GM18517 (cell line): Measurements from ENCODE around the gene PTGES2.

Experiments
- ATAC-seq: cut with Tn5 transposase; IDR thresholded peaks from one replicate; pipeline ENCODE4 v1.9.1; 2021; ENCODE audit warnings: mild to moderate bottlenecking, moderate library complexity; ENCODE audit not compliant: unreplicated experiment

The PTGES2 gene

GRCh38 chr9:128153947-128154695, 26.6 kb upstream of the PTGES2 start:
- ATAC-seq, result no peak

GRCh38 chr9:128153060-128153946, 25.8 kb upstream of the PTGES2 start:
- no peak for ATAC-seq

- ATAC-seq, result no peak
Observed at GRCh38 chr9:128152133-128153059, 24.9 kb upstream of the PTGES2 start.

- no peak for ATAC-seq
Observed at GRCh38 chr9:128151309-128152132, 24.0 kb upstream of the PTGES2 start.

- no peak for ATAC-seq
Observed at GRCh38 chr9:128150594-128151308, 23.2 kb upstream of the PTGES2 start.

- no peak for ATAC-seq
Observed at GRCh38 chr9:128149951-128150593, 22.5 kb upstream of the PTGES2 start.

GRCh38 chr9:128149001-128149701, 21.6 kb upstream of the PTGES2 start, which contains the start of gene LCN2:
LCN2 (plus strand) TSS chr9:128149453; CDS start chr9:128149526, 73 bp downstream.
- no peak for ATAC-seq

GRCh38 chr9:128148509-128149000, 21.0 kb upstream of the PTGES2 start:
- ATAC-seq, result no peak

GRCh38 chr9:128146591-128147120, 19.1 kb upstream of the PTGES2 start:
- ATAC-seq, result no peak

- no peak for ATAC-seq
Observed at GRCh38 chr9:128145951-128146351, 18.4 kb upstream of the PTGES2 start.

- no peak for ATAC-seq
Observed at GRCh38 chr9:128145536-128145935, 18.0 kb upstream of the PTGES2 start.

- no peak for ATAC-seq
Observed at GRCh38 chr9:128144239-128145181, 17.0 kb upstream of the PTGES2 start.

- no peak for ATAC-seq
Observed at GRCh38 chr9:128143525-128144238, 16.2 kb upstream of the PTGES2 start.

- no peak for ATAC-seq
Observed at GRCh38 chr9:128142596-128142995, 15.1 kb upstream of the PTGES2 start.

GRCh38 chr9:128142061-128142460, 14.5 kb upstream of the PTGES2 start:
- no peak for ATAC-seq

- ATAC-seq, result no peak
Observed at GRCh38 chr9:128141604-128142003, 14.1 kb upstream of the PTGES2 start.
